Muscle of back (tissue), 11 donors: ENCODE results near the gene LPIN1. TPM values are rescaled to one million over a fixed set of nuclear protein-coding genes. Genes with fewer than 3 reads are reported as not detected.
A peak's percentile ranks its signal among the peaks of the same experiment; 100 is the strongest.

Source experiments
- DNase-seq, 3 donors: peaks; one replicate each; pipeline versions ENCODE4 v3.0.0 to v3.0.0-alpha.2; 2013
- polyA plus RNA-seq, 10 donors: library from polyadenylated mRNA; unstranded; fragments of 120-200 nt; gene quantifications; one replicate each; pipeline ENCODE4 v1.2.1, GENCODE V29; 2013; ENCODE audit not compliant: insufficient read length in 10 of 10

The LPIN1 gene
- polyA plus RNA-seq, 10 donors = 10.8 to 23.2 (median 16.6) TPM

DNA sequence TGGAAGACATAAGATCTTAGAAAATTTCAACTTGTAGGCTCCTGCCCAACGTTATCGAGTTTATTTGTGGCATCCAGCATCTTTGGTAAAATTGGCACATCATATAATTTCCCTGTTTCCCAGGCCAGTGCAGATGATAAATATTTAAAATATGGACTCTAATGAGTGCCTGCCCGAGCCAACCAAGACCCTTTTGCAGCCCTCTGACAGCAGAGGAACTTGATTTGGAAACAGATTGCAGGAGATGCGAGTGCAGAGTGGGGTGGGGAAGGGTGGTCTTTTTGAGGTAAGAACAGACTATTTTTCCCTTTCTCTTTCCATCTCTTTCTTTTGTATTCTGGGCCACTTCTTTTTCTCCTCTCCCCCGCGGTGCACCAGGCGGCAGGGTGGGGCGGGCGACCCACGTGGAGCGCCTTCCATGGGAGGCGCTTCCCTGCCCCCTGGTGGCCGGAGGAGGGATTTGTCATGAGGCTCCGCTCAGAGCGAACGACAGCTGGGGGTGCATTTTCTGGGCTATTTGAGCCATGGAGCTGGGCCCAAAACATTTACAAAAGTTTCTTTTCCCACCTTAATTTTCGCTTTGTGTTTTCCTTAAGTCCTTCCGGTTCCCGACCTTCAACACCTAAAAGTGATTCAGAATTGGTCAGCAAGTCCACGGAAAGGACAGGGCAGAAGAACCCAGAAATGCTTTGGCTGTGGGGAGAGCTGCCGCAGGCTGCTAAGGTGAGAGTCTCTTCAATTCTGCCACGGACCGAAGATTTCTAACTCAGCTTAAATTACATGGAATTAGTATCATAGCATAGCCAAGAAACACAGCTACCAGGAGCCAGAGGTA lies 32.7 kb downstream of the LPIN1 start:
- peak; percentile 51 to 83 (median 77) for DNase-seq

DNA sequence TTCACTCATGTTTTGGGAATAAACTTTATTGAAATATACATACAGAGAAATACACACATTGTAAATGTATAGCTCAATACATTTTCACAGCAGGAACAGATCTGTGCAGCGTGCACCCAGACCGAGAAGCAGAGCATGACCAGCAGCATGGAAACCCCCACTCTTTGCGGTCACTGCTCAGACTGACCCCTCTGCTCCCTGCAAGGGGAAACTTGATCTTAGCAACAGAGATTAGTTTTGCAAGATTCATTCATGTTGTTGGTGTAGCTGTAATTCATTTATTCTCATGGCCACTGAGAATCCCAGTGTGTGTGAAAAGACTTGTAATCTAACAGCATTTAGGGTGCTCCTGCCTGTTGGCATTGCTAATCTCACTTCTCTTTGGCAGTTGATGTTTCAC lies 35.2 kb downstream of the LPIN1 start:
- no peak for DNase-seq

GRCh38 chr2:11784280-11784679 lies 37.8 kb downstream of the LPIN1 start:
- DNase-seq = no peak

GRCh38 chr2:11784747-11785610 lies 38.5 kb downstream of the LPIN1 start:
- DNase-seq = peak; percentile 27 to 93 (median 71)

DNA sequence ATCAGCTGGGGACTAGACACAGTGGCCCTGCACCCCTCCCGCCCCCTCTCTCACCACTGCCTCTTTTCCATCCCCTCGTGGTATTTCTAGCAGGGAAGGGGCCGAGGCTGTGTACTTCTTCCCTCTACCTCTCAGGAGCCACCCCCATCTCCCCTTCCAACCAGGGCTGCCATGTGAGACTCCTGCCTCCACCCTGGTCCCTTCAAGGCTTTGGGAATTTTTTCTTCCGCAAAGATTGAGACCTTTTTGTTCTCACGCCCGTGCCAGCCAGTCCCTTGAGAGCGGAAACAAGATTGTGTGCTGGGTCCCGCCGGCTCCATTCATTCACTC lies 39.1 kb downstream of the LPIN1 start:
- no peak for DNase-seq

DNA sequence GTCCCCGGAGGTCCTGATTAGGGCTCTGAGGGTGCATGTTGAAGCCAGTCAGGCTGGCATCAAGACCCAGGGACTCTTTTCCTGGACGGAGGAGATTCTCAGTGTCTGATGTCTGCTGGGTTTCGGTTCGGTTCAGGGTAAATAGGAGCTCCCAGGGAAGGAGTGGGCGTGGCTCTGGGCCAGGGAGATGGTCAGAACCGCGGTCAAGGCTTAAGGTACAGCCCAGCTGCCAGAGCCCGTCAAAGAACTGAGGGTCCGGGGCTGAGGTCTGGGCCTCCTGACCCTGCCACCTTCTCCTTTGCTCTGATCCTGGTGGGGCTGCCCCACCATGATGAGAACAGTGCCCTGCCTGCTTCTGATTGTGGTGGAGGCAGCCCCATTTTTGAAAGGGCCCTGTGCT lies 39.8 kb downstream of the LPIN1 start:
- DNase-seq = no peak

DNA sequence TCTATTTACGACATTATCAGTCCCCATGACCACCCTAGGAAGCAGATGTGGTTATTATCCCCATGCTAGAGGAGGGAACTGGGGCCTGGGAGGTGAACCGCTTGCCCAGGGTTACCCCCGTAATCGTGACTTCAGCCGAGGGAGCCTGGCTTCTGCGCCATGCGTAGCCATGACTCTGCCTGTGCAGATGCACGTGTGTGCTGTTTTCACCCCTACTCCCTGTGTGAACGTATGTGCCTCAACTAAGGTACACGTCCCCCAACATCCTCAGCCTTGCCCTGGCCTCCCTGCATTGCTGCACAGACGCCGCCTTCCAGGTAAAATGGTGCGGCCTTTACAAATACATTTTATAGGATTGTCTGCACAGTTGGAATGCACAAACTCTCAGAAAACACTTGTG lies 40.2 kb downstream of the LPIN1 start:
- DNase-seq = no peak

DNA sequence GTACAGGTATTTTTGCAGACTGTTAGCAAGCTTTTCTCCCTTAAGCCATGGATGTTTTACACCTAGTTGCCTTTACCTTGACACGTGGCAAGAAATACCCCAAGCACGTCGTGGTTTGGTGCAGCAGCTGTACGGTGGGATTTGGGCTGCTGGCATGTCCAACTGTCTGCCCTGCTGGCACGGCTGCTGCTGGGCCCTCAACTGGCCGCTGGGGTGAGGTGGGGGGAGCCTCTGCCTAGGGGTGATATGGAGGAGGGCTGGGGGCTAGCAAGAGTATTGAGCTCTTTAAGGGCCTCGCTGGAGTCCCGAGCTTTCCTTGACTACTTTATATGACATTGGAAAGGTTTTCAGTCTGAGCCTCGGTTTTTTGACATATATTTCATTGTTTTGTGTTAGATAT lies 41.6 kb downstream of the LPIN1 start:
- DNase-seq = no peak

DNA sequence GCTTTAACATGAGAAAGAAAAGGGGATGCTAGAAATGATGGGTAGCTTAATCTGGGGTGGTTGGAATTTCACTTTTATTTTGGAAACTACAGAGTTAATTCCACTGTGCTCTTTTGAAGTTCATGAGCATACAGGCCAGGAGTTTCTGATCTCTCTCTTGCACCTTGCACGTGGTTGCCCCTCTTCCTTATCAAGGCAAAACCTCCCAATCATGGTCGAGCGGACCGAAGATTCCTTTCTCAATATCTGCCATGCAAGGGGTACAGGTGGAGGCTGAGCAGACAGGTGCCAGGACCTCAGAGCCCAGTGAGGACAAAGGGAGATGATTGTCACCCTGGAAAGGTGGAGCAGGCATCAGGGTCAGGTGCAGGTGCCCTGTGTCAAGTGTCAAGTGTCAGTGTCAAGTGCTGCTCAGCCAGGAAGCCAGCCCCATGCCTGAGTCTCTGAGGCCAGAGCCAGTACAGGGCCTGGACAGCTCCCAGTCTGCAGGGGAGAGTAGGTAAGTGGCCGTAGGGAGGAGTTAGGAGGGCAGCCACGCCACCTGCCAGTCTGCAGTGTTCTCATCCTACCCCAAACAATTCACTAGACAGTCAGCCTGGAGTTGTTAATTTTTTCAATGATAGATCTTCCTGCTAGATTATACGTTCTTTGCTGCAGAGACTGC lies 42.2 kb downstream of the LPIN1 start:
- DNase-seq = no peak

GRCh38 chr2:11789243-11789642 lies 42.8 kb downstream of the LPIN1 start:
- no peak for DNase-seq

GRCh38 chr2:11790228-11790627 lies 43.8 kb downstream of the LPIN1 start:
- no peak for DNase-seq

DNA sequence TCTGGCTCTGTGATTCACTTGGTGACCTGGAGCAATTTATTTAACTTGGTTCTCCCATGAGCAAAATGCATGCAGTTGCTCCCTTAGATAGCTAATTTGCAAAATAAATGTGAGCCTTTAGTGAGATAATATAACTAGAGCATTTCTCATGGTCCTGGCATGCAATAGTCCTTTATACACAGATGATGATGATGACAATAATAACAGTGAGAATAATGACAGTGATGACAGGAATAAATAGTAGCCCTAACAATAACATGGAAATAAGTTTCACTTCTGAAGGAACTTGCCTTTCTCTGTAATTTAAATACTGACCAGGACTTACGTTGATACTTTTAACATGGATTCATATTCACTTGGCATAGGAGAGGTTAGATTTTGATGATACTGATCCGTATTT lies 49.2 kb downstream of the LPIN1 start:
- DNase-seq = no peak

GRCh38 chr2:11796190-11797171 lies 50.0 kb downstream of the LPIN1 start:
- peak in 2 of 3 donors; percentile 45 to 67 for DNase-seq

- no peak for DNase-seq
Measured at GRCh38 chr2:11797846-11798245, 51.4 kb downstream of the LPIN1 start.

DNA sequence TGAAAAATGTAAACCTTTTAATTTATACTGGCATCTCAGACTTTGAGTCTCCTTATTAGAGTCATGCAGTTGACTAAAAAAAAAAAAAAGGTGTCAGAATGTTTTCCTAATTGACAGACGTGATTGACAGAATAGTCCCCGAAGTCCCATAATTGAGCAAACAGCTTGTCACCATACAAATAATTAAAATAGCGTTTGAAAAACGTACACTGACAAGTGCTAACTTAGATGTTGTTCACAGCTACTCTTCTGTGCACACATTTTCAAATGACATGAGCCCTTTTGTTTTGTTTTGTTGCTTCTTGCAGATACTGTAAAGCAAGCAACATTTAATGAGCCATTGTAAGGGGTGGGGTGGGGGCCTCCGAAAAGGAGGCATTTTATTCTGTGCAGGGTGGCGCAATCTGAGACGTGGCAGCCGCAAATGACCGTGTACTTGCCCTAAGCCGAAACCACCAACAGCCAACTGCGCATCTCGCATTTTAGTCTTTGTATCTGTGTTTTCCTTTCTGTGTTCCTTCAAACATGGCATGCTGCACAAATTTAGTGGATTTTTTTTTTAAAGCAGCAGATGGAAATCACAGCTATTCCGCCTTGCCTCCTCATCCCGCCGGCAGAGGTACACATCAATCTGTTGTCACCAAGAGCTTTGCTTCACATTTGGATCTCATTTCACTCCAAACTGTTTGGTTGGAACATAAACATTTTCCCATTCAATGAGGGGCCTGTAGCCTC lies 52.4 kb downstream of the LPIN1 start:
- no peak for DNase-seq

GRCh38 chr2:11799826-11800225 lies 53.4 kb downstream of the LPIN1 start:
- DNase-seq = no peak

GRCh38 chr2:11802782-11803191 lies 56.4 kb downstream of the LPIN1 start:
- DNase-seq = peak in 1 of 3 donors; percentile 41

GRCh38 chr2:11805024-11805423 lies 58.6 kb downstream of the LPIN1 start:
- no peak for DNase-seq

DNA sequence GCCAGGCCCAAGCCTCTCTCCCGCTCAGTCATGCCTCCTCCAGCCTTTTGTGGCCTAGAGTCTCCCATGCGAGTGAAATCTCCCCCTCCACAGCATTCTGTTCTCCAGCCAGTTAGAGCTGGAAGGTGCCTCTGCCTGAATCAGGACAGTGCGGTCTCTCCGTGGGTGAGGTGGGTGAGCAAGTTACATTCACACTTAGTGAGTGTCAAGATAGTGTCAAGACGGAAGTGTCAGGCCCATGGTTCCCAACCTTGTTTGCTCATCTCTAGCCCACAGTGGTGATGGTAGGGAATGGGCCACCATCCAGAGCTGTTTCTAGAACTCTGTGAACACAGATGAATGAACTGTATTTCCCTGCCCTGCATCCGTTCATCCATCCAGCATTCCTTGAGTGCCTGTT lies 59.5 kb downstream of the LPIN1 start:
- no peak for DNase-seq
